Body of pancreas (tissue), 4 donors: ENCODE results near the gene PLCG2.

Source experiments
- CTCF ChIP-seq, 7 experiments: fragments of 450-650 bp in 4 of 7; fragments of 200-600 bp in 3 of 7; sonication (generic) in 3 of 7; IDR thresholded peaks; one replicate each; pipeline ENCODE4 v1.5.1; 2016 to 2019; ENCODE audit warnings: antibody characterized with exemption in 7 of 7
- POLR2A ChIP-seq, 3 donors: fragments of 450-650 bp; IDR thresholded peaks; one replicate each; pipeline ENCODE4 v1.6.1; 2016; ENCODE audit warnings: antibody characterized with exemption in 3 of 3, mild to moderate bottlenecking in 2 of 3

DNA sequence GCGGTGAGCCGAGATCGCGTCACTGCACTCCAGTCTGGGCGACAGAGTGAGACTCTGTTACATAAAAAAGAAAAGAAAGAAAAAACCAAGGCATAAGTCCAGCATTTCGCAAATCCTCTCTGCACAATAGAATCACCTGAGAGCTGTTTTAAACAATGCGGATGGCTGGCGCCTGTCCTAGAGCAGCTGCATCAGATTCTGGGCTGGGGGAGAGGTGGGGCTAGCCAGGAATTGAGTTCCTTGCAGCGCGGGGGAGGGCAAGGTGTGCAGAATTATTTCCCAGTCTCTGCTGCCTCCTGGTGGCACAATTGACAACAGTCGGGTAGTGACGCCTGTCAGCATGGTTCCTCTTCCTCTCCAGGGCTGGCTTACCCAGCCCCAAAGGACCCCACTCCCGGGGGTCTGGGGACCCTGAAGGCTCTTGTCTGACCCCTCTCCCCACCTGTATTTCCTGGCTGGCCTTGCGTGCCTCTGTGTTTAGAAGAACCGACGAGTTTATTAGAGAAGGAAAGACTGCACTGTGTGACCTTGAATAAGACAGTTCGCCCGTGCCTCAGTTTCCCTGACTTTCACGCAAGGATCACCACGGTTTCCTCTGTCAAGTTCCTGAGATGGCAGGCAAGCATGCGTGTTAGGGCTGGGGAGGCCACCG, 41.1 kb upstream of the PLCG2 start:
- TF ChIP-seq CTCF (IDR thresholded peaks at IDR 0.05) (peak; percentile 72 to 96 (median 93)), POLR2A (IDR thresholded peaks at IDR 0.05) (no peak)
